GM19467 (cell line): ENCODE measurements around the gene MBOAT2.
"Not testable (repeated sequence)": the region's sequence is repeated elsewhere in the genome, so short reads cannot be mapped to it uniquely, and the experiment has no call there.

Experiments used
- ATAC-seq: cut with Tn5 transposase; IDR thresholded peaks from one replicate; pipeline ENCODE4 v1.9.1; 2021; ENCODE audit warnings: mild to moderate bottlenecking, moderate library complexity; ENCODE audit not compliant: unreplicated experiment

Gene MBOAT2

DNA sequence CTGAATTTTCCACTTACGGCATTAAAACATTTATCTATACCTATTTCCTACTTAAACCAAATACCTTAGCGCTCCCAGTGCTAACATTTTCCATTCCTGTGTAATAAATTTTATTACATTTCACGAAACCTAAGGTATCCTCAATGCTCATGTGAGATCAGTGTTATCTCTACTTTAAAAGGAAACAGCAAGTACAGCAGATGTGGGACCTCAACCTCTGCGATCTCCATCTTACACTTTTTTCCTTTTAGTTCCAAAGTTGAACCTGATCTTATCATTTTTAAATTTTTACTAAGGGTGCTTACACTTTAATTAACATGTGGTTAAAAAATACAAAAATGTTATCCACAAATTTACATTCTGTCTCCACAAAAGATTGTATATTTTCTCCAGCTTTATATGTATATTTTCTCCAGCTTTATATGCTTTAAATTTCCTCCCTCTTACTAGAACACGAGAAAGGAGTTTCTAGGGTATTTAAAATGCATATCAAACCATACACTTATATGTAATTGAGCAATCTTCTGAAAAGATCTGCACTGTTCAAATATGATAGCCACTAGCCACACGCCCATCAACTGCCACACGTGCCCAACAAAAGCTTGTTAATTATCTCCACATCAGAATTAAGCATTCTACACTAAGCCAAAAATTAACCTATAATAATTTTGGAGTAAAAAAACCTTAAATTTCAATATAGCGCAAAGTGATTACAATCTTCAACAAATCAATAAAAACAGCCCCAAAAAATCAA, 38.1 kb downstream of the MBOAT2 start:
- no peak for ATAC-seq

DNA sequence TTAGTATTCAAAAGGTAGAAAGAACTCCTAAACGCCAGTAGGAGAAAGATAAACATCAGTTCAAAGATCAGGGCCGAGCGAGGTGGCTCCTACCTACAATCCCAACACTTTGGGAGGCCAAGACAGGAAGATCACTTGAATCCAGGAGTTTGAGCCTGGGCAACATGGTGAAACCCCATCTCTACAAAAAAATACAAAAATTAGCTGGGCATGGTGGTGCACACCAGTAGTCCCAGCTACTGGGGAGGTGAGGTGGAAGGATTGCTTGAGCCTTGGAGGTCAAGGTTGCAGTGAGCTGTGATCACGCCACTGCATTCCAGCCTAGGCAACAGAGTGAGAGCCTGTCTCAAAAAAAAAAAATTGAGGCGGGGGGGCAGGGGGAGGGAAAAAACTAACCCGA, 40.6 kb downstream of the MBOAT2 start:
- ATAC-seq, result no peak

DNA sequence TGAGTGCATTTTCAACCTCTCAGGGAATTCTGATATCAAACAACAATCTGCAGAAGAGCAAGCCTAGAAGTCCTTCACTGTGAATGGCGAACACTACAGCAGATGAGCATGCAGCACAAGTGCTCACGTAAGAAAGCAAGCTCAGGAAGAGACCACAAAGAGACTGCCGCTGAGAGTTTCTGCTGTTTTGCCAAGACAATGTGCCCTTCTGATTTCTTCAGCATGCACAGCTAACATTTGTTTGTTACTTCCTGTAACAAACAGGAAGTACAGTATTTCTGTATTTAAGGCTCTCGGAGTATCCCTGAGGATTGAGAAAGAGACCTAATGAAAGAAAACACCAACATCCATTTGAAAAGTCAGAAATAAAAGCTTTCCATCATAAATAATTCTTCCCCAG, 45.9 kb downstream of the MBOAT2 start:
- ATAC-seq, result no peak

DNA sequence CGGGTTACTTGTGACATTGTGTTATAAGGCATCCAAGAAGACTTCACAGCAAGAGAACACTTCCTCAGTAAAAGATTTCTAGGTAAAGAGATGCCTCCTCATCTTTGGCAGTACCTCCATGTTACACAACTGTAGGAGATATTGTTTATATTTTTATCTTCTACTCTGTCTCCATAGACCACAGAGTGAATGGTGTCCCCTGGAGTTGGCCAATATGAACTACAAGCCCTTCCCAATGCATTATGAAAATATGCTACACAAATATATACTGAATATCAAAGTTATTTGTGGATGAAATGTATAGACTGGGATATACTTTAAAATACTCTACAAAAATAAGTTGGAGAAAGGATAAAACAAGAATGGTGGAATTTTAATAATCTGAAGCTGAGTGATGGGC, 46.7 kb downstream of the MBOAT2 start:
- no peak for ATAC-seq

DNA sequence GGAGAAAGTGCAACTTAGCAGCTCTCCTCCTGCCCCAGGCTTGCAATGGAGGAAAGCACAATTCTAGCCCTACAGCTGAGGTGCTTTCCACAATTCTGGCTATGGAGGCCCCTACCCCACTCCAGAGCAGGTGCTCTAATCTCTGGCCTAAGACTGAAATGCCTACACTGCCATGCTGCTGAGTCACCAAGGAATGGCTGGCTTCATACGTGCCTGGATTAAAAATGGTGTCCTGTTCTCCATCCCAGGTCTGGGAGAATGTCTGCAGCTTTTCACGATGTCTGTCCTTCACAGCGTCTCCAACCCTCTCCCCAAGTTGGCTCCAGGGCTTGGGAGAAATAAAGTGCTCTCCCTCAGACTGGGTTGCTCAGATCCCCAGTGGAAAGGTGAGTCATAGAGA, 48.5 kb downstream of the MBOAT2 start:
- ATAC-seq, result no peak

DNA sequence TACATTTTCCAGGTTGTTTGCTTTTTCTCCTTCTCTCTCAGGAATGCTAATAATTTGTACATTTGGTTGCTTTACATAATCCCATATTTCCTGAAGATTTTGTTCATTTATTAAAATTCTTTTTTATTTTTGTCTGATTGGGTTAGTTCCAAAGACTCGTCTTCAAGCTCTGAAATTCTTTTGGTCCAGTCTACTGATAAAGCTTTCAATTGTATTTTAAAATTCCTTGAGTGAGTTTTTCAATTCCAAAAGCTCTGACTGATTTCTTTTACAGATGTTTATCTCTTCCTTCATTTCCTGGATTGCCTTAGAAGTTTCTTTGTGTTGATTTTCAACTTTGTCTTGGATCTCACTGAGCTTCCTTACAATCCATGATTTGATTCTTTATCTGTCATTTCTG, 50.0 kb downstream of the MBOAT2 start:
- no peak for ATAC-seq

DNA sequence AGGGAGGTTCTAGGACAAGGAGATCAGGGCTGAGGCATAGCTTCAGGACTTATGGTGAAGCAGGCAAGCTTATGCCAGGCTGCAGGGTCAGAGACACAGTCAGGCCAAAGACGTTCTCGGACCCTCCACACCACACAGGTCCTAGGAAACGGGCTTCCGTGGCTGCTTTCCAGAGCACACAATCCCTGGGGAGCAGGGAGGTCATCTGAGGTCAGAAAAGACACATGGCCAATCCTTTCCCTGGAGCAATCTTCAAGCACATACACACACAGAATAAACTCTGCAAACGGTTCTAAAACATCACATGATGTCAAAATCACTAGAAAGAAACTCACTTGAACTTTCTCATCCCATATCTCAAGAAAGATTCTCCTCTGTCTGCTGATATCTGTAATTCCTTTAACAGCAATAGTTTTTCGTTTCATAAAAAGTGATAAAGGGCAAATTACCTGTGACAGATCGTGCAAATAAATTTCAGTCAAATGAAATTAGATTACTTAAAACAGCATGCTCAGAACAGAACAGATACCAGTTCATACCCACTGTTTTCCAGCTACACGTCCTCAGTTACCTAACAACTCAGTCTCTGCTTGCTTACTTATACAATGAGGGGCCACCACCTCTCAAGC, 63.9 kb downstream of the MBOAT2 start:
- ATAC-seq, result no peak

DNA sequence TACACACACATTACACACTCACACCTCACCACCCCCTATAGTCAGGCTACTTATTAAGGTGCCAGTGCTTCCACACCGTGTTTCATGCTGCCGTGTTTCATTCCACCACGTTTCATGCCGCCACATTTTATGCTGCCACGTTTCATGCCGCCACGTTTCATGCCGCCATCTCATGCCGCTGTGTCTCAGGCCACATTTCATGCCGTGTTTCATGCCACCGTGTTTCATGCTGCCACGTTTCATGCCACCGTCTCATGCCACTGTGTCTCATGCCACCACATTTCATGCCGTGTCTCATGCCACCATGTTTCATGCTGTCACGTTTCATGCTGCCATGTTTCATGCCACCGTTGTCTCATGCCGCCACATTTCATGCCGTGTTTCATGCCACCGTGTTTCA, 65.1 kb downstream of the MBOAT2 start:
- no peak for ATAC-seq

DNA sequence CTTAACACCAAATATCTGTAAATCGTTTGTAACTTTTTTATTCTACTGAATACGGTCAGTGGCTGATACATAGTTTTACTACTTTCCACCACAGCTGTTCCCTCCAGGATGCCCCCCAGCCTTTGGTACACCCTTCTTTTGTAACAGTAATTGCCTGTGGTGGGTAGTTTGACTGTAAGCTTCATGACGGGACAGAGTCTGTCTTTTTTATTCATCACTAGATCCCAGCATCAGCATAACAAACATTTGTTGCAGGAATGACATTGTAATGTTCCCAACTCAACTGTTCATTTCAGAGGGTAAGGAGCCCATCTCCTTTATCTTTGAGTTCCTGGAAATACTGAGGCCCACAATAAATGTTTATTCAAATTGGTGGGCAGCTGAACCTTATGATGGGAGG, 67.5 kb downstream of the MBOAT2 start:
- ATAC-seq, result no peak

DNA sequence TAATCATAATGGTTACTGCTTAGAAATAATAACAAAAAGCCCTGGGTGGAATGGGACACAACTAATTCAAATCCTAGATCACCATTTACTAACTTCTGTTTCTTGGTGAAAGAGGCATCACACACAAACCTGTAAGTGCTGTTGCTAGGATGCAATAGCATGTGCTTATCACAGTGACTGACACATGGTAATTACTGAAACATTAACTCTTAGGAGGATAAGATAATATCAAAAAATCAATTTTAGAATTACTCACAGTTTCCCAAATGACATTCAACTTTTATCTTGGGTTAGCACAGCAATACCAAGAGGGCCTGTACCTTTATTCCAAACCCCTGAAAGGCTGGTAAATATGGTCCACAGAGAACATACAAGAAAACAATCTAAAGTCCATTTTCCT, 69.1 kb downstream of the MBOAT2 start:
- ATAC-seq, result no peak

DNA sequence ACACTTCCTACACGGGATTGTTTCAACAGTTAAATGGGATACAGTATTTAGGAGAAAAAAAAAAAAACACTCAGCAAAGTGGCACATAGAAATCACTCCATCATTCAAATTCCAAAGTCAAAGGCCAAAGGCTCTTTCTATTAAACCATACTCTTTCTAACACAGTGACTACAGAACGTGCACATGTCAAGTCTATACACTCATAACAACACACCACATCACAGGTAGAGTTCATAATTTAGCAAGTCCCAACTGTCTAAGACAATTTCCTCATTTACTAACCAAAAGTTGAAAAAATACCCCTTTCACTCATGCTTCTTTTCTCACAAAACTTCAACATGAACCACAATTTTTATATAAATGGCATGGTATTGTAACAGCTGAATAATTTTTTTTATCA, 70.8 kb downstream of the MBOAT2 start:
- ATAC-seq, result no peak

DNA sequence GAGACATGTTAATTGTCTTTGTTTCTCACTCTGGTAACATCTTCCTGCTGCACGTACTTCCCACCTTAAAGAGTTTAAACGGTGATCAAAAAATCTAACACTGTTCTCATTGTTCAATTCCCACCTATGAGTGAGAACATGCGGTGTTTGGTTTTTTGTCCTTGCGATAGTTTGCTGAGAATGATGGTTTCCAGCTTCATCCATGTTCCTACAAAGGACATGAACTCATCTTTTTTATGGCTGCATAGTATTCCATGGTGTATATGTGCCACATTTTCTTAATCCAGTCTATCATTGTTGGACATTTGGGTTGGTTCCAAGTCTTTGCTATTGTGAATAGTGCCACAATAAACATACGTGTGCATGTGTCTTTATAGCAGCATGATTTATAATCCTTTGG, 73.3 kb downstream of the MBOAT2 start:
- ATAC-seq, result not testable (repeated sequence)

DNA sequence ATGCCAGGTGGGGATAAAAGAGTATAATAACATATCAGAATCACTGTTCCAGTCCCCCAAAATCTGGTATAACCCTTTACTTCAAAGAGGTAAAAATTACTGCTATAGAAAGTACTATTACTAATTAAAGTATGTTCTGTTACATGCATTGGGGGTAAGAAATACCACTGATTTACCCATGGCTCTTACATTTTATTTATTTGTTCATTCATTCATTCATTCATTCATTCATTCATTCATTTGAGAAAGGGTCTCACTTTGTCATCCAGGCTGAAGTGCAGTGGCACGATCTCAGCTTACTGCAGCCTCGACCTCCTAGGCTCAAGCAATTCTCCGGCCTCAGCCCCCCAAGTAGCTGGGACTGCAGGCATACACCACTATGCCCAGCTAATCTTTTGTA, 74.4 kb downstream of the MBOAT2 start:
- ATAC-seq, result no peak

DNA sequence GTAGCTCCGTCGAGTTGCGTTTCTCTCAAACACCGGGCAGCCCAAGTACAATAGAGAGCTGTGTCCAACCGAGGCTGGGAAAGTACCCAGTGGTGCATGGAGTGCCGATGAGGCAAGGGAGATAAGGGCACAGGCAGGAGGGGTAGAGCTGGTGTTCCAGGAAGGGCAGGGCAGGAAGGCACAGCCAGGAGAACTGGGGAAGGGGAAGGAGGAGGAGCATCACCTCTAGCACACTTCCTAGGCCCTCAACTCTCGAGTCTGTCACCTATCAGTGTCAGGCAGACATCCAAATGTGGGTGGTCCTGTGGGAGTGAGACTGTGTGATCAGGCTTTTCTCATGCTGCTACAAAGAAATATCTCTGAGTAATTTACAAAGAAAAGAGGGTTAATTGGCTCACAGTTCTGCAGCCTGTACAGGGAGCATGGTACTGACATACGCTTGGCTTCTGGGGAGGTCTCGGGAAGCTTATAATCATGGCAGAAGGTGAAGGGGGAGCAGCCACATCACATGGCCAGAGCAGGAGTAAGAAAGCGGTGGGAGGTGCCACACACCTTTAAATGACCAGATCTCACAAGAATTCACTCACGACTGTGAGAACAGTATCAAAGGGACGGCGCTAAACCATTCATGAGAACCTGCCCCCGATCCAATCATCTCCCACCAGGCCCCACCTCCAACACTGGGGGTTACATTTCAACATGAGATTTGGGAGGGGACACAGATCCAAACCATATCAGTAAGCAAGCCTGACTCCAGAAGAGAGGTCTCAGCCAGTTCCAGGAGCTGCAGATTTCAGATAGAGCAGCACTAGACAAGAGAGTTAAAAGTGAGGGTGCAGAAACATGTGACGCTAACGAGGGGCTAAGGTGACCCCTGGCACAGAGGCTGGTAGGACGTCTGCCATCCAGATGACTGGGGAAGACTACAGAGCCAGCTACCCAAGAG, 75.7 kb downstream of the MBOAT2 start:
- ATAC-seq, result no peak

DNA sequence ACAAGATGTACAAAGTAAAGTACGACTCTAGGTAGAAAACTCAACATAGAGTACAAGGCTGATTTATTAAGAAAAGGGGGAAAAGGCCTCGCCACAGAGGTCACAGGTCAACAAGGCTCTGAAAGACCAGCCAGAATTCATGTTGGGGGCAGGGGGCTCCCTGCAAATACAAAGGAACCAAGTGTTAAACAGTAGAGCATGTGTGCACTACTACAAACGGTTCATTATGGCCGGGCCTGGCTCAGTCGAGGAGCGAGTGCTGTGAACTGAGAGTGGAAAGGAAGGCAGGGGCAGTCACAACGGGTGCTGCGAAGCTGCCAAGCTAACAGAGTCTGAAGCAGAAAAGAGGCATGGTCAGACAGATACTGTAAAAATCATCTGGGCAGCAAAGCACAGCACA, 77.1 kb downstream of the MBOAT2 start:
- no peak for ATAC-seq

DNA sequence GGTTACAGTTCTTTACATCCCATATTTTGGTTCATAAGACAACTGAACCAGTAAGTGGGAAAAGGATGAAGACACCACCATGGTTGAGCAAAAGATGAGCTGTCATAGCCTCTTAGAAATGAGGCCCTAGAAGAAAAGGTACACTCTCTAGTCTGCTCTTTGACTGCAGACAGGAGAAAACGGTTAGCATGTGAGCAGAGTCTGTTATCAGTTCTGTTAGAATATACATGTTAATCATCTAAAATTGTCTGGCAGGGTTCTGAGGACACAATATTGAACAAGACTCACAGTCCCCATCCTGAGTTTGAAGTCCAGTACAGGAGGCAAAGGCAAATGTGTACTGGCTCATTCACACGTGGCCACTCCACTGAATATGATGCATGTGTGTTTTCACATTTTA, 78.1 kb downstream of the MBOAT2 start:
- ATAC-seq, result no peak

DNA sequence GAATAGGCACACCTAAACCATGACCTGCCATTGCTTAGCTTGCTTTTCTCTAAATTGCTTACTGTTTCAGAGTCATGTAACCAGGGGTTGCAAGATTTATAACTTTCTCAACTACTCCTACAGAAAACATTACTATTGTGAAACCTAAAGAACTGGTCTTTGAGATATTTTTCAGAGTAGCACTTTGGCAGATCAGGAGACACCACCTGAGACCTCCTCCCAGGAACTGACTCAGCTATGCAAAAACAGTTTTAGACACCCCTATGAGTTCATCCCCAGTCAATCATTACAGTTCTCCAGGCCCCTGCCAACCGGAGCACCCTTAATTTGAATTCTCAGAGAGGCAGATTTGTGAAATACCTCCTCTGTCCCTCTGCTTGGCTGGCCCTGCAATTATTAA, 80.3 kb downstream of the MBOAT2 start:
- ATAC-seq, result no peak

DNA sequence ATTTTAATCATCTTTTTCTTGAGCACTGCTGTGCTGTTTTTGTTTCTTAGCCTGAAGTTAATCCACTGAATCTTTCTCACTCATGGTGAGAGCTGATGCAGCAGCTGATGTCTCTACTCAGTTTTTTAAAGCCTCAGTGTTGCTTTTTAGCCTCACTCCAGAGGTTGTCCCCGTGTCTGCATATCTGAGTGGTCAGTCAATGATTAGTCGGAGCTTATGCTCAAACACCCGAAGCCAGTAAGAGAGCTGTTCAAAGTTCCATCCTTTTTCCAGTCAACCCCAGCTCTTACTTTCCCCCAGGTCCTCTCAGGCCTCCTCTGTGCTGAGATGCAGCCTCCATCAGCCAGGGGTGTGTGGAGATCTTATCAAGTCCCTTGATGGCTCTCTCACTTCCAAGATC, 81.1 kb downstream of the MBOAT2 start:
- no peak for ATAC-seq

DNA sequence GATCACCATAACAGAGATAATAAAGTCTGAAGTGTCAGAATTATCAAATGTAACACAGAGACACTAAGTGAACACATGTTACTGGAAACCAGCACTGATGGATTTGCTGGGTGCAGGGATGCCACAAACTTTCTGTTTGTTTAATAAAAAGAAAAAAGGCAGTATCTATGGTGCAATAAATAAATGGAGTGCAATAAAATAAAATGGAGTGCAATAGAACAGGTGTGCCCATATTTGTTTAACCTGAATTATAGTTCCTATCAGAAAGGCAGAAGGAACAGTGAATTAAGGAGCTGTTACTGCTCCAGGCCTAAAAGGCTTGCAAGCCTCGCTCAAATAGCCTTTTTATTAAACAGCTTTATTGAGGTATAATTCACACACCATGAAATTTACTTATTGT, 85.1 kb downstream of the MBOAT2 start:
- ATAC-seq, result no peak

DNA sequence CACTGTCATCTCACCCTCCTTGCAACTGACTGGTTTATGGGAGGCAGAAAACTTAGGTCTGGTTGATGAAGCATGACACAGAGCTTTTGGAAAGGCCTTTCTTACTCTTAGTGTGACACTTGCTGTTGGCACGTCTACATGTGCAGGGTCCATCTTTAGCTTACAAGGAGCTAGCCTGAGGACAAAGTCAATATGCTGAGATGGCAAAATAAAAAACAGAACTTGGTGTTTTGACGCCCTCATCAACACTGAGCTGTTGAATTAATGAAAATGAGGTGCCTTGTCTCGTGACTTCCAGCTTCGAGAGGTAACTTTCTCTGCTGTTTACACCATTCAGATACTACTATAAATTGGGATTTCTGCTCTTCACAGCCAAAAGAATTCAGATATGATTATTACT, 87.5 kb downstream of the MBOAT2 start:
- no peak for ATAC-seq

DNA sequence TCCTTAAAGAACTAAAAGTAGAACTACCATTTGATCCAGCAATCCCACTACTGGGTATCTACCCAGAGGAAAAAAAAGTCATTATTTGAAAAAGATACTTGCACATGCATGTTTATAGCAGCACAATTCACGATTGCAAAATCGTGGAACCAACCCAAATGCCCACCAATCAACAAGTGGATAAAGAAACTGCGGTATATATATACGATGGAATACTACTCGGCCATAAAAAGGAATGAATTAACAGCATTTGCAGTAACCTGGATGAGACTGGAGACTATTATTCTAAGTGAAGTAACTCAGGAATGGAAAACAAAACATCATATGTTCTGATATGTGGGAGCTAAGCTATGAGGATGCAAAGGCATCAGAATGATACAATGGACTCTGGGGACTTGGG, 89.7 kb downstream of the MBOAT2 start:
- not testable (repeated sequence) for ATAC-seq

DNA sequence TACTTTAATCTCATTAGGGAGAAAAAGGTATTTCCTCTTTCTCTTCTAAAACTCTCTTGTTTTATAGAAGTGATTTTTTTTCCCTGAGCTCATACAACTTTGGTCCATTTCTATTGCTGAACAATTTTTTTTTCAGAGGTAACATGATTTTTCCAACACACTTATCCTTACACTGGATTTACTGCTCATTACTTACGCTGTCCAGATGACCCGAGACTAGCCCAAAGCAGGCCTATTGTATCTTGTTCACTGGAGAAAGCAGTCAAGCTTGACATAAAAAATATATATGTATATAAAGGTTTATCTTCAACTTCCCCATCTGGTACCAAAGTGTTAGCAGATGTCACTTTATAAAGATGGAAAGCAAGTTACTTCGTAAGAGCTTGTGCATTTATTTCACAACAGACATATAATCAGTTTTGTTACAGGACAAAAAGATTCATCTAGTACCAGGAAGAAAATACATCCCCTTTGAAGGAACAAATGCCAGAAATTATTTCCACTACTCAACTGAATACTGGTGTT, 95.7 kb downstream of the MBOAT2 start:
- no peak for ATAC-seq
